ENCODE data around the gene CD36.

- TF ChIP-seq CTCF (IDR thresholded peaks at IDR 0.05) (no peak), POLR2AphosphoS5 (IDR thresholded peaks at IDR 0.05) (no peak), POLR2A (IDR thresholded peaks at IDR 0.05) (no peak), EP300 (IDR thresholded peaks at IDR 0.05) (no peak)
Measured at GRCh38 chr7:80613519-80613918, 24.9 kb upstream of the CD36 start.

Data from upper lobe of left lung (tissue), 4 donors.